K562 (cell line): ENCODE data around the gene DNAJB2. TPM values are rescaled to one million over a fixed set of nuclear protein-coding genes. Genes with fewer than 3 reads are reported as not detected.

ENCODE experiments used
- ATAC-seq: fragments of 200-7000 bp; cut with Tn5 transposase; 3 replicates; pipeline ENCODE4 v1.9.1; 2020; ENCODE audit warnings: moderate library complexity
- BruUV-seq: library from RNA; stranded (reverse); fragments of 400-500 nt; replicated peaks from 2 replicates; lab custom pipeline; 2021; lab: Mats Ljungman, UMichigan
- CTCF ChIA-PET: fragments of 300-600 bp; formaldehyde crosslinking; extraction: SDS; loops from one replicate; lab custom pipeline; 2021; ENCODE audit warnings: low intra/inter-chr PET ratio; lab: Yijun Ruan, JAX
- POLR2A ChIA-PET: fragments of 300-600, 350-650 bp; sonication (Branson Sonifier 250); formaldehyde crosslinking; extraction: SDS; loops from one replicate; lab custom pipeline; 2021; ENCODE audit warnings: antibody characterized with exemption, inconsistent platforms; lab: Yijun Ruan, JAX
- DNase-seq, 4 experiments: peaks; one replicate each; pipeline versions ENCODE4 v3.0.0 to v3.0.0-alpha.2; 2011 to 2018; ENCODE audit warnings: low spot score in 3 of 4, mixed read lengths in 3 of 4; ENCODE audit errors: extremely low read depth in 1 of 4
- FAIRE-seq: peaks from 2 replicates; lab custom pipeline; 2011; peaks lifted over from hg19 to GRCh38; lab: Jason Lieb, UNC
- H2AFZ ChIP-seq: 2 replicates; pipeline ENCODE4 v1.6.0; 2011; ENCODE audit warnings: low read depth, low read length, control low read depth, inconsistent platforms
- H3K27ac ChIP-seq: fragments of 200-600 bp; 3 replicates; pipeline ENCODE4 v1.8.0; 2011; ENCODE audit warnings: low read depth, mild to moderate bottlenecking, control low read depth, inconsistent platforms, low read length, moderate library complexity, mixed read lengths; ENCODE audit errors: extremely low read depth
- H3K27me3 ChIP-seq, 2 experiments: fragments of 300-600 bp in 1 of 2; 2 replicates in 1 of 2; 3 replicates in 1 of 2; pipeline versions ENCODE4 v1.6.0 to v1.8.0; 2011; ENCODE audit warnings: inconsistent platforms in 2 of 2, low read length in 2 of 2, mild to moderate bottlenecking in 1 of 2, mixed read lengths in 1 of 2, moderate library complexity in 1 of 2; ENCODE audit not compliant: control insufficient read depth in 2 of 2, insufficient read depth in 2 of 2
- H3K36me3 ChIP-seq: fragments of 300-600 bp; 3 replicates; pipeline ENCODE4 v1.8.0; 2011; ENCODE audit warnings: mild to moderate bottlenecking, low read length, inconsistent platforms; ENCODE audit not compliant: control insufficient read depth, insufficient read depth
- H3K4me1 ChIP-seq, 2 experiments: fragments of 200-600 bp in 1 of 2; replicated peaks in 1 of 2; 2 replicates in 1 of 2; 3 replicates in 1 of 2; pipeline versions ENCODE4 v1.5.1 to v1.8.0; 2011; ENCODE audit warnings: inconsistent platforms in 2 of 2, low read length in 2 of 2, mild to moderate bottlenecking in 1 of 2, mixed read lengths in 1 of 2, moderate library complexity in 1 of 2; ENCODE audit not compliant: control insufficient read depth in 2 of 2, insufficient read depth in 2 of 2
- H3K4me2 ChIP-seq: 2 replicates; pipeline ENCODE4 v1.6.1; 2011; ENCODE audit warnings: low read length, control low read depth, inconsistent platforms, mixed read lengths; ENCODE audit not compliant: insufficient read depth
- H3K4me3 ChIP-seq: fragments of 200-600 bp; sonication (generic), shearing (Covaris generic); 2 replicates; pipeline ENCODE4 v1.5.1; 2016; ENCODE audit warnings: control low read depth, inconsistent platforms
- H3K79me2 ChIP-seq: fragments of 200-600 bp; 3 replicates; pipeline ENCODE4 v1.8.0; 2011; ENCODE audit warnings: low read length, inconsistent platforms; ENCODE audit not compliant: control insufficient read depth, insufficient read depth
- H3K9ac ChIP-seq, 2 experiments: 2 replicates each; pipeline versions ENCODE4 v1.6.0 to v1.6.1; 2011; ENCODE audit warnings: low read depth in 2 of 2, low read length in 2 of 2, control low read depth in 1 of 2, inconsistent platforms in 1 of 2, mild to moderate bottlenecking in 1 of 2, mixed read lengths in 1 of 2; ENCODE audit not compliant: insufficient read depth in 1 of 2
- H3K9me1 ChIP-seq: one replicate; pipeline ENCODE4 v1.6.0; 2011; ENCODE audit warnings: inconsistent platforms, mild to moderate bottlenecking, low read length, moderate library complexity; ENCODE audit not compliant: control insufficient read depth, insufficient read depth
- H3K9me3 ChIP-seq: replicated peaks from 2 replicates; pipeline ENCODE4 v1.5.1; 2011; ENCODE audit warnings: low read depth, low read length, inconsistent platforms; ENCODE audit not compliant: control insufficient read depth, insufficient read depth
- H4K20me1 ChIP-seq: replicated peaks from 2 replicates; pipeline ENCODE4 v1.6.1; 2011; ENCODE audit warnings: low read length, inconsistent platforms, mixed read lengths; ENCODE audit not compliant: control insufficient read depth, insufficient read depth
- ATF7 ChIP-seq: fragments of 450-650 bp; IDR thresholded peaks from 2 replicates; pipeline ENCODE4 v1.7.1; 2014; ENCODE audit warnings: mild to moderate bottlenecking, moderate library complexity
- BHLHE40 ChIP-seq: IDR thresholded peaks from 2 replicates; pipeline ENCODE4 v1.6.1; 2011; ENCODE audit warnings: low read length, improper control_type of control experiment
- CHAMP1 ChIP-seq: fragments of 450-650 bp; IDR thresholded peaks from 2 replicates; pipeline ENCODE4 v1.6.1; 2016; ENCODE audit warnings: mild to moderate bottlenecking
- ERF ChIP-seq: fragments of 450-650 bp; formaldehyde crosslinking; IDR thresholded peaks from 2 replicates; pipeline ENCODE4 v1.4.0; 2020; ENCODE audit warnings: mild to moderate bottlenecking, mixed read lengths
- IRF2 ChIP-seq: sonication (generic); formaldehyde crosslinking; IDR thresholded peaks from 2 replicates; pipeline ENCODE4 v1.8.1; 2022; ENCODE audit warnings: mild to moderate bottlenecking, missing genetic modification reagents
- MAFK ChIP-seq: IDR thresholded peaks from 2 replicates; pipeline ENCODE4 v1.6.1; 2011; ENCODE audit warnings: low read length, improper control_type of control experiment
- NBN ChIP-seq: fragments of 450-650 bp; IDR thresholded peaks from 2 replicates; pipeline ENCODE4 v1.6.1; 2016; ENCODE audit warnings: low read depth, mild to moderate bottlenecking
- NFYB ChIP-seq: IDR thresholded peaks from 2 replicates; pipeline ENCODE4 v1.6.1; 2011; ENCODE audit warnings: mild to moderate bottlenecking, moderate library complexity; ENCODE audit not compliant: insufficient read length; ENCODE audit errors: extremely low read depth
- PTRF ChIP-seq: fragments of 450-650 bp; IDR thresholded peaks from 2 replicates; pipeline ENCODE4 v1.6.1; 2016; ENCODE audit warnings: mild to moderate bottlenecking, missing genetic modification characterization, missing compliant biosample characterization
- SMAD4 ChIP-seq: fragments of 250-450 bp; sonication (Bioruptor Pico); conservative IDR thresholded peaks from 2 replicates; pipeline ENCODE4 v1.8.0; 2021; ENCODE audit warnings: inconsistent platforms, mild to moderate bottlenecking, moderate library complexity
- SMARCA5 ChIP-seq: fragments of 450-650 bp; IDR thresholded peaks from 2 replicates; pipeline ENCODE4 v1.6.1; 2016
- THAP12 ChIP-seq: fragments of 250-450 bp; sonication (Bioruptor Pico); IDR thresholded peaks from 2 replicates; pipeline ENCODE4 v1.9.0; 2021; ENCODE audit warnings: mild to moderate bottlenecking, inconsistent platforms
- USF2 ChIP-seq: sonication (generic); formaldehyde crosslinking; IDR thresholded peaks from 2 replicates; pipeline ENCODE4 v1.5.0; 2020; ENCODE audit warnings: missing genetic modification reagents
- ZC3H4 ChIP-seq: sonication (generic); formaldehyde crosslinking; IDR thresholded peaks from 2 replicates; pipeline ENCODE4 v1.9.0; 2021; ENCODE audit warnings: missing genetic modification reagents, borderline replicate concordance
- ZNF511 ChIP-seq: sonication (generic); formaldehyde crosslinking; IDR thresholded peaks from 2 replicates; pipeline ENCODE4 v1.8.0; 2022; ENCODE audit warnings: mild to moderate bottlenecking, missing genetic modification reagents
- ZZZ3 ChIP-seq: fragments of 450-650 bp; IDR thresholded peaks from 2 replicates; pipeline ENCODE4 v1.6.1; 2016; ENCODE audit warnings: antibody characterized with exemption, mild to moderate bottlenecking, moderate library complexity
- WGBS: fragments of 100-300 bp; shearing (Covaris generic); methylation state at CpG from one replicate; pipeline ENCODE4 v1.1.6; 2016; ENCODE audit warnings: low coverage, mixed read lengths; ENCODE audit not compliant: insufficient coverage; ENCODE audit errors: missing lambda C conversion rate; 5-methylcytosine and 5-hydroxymethylcytosine counted together
- in situ Hi-C: fragments of 300-500 bp; cut with MboI; formaldehyde crosslinking; loops from 4 replicates; pipeline ENCODE4 v1.15.0; 2018; ENCODE audit warnings: inconsistent platforms, mixed read lengths
- intact Hi-C: fragments of 100-400 bp; cut with micrococcal nuclease; formaldehyde crosslinking; loops from 2 replicates; pipeline ENCODE4 v1.14.2; 2022
- polyA plus RNA-seq, 8 experiments: library from polyadenylated mRNA; depleted of rRNA in 4 of 8; stranded (reverse) in 5 of 8; unstranded in 3 of 8; fragments of >200 nt; fragmentation: Nextera tagmentation in 2 of 8; fragmentation: Illumina TruSeq in 1 of 8; extraction: Ambion mirVana in 2 of 8; extraction: Trizol in 1 of 8; gene quantifications; 2 replicates each; pipeline versions ENCODE4 v1.2.1 to v1.2.3, GENCODE V29; 2011 to 2014; ENCODE audit warnings: inconsistent platforms in 1 of 8, missing spikeins in 1 of 8
- total RNA-seq, 7 experiments: library from RNA; depleted of rRNA in 6 of 7; stranded (reverse); fragments of >200 nt in 6 of 7; fragmentation: Illumina TruSeq in 2 of 7; extraction: Trizol in 2 of 7; gene quantifications; 2 replicates each; pipeline versions ENCODE4 v1.2.1 to v1.2.3, GENCODE V29; 2011 to 2021; ENCODE audit warnings: low replicate concordance in 1 of 7

Gene DNAJB2
- total and polyA plus RNA-seq, 9 of the 15 experiments (the other 6 are each of a cell fraction or from before 2014, with no cell fraction given), result 0.08 to 3.0 (median 2.2) TPM; not detected in 1

- POLR2A ChIA-PET, result interaction anchor here (2.1 kb wide), 1 partner anchor 9 kb away, joined by 7 read pairs; no protein-coding TSS in a partner anchor
- H3K27me3 ChIP-seq, result no peaks in the 10 kb centered on the region
- FAIRE-seq (no peak), DNase-seq (no peak), ATAC-seq (no peak)
- no TSS peak for BruUV-seq
- H4K20me1 ChIP-seq, result no peaks in the 10 kb centered on the region
- intact Hi-C loops (no loop called here), in situ Hi-C loops (no loop called here)
- no peaks in the 10 kb centered on the region for H3K36me3 ChIP-seq
- CTCF ChIA-PET, result no interaction called here
- no peaks in the 10 kb centered on the region for H3K79me2 ChIP-seq
- peaks cover 2 to 6% of the 10 kb centered on the region in 2 experiments; a peak in 2 of 5 replicates for H3K4me1 ChIP-seq
- no peak overlapping the region; a peak in 1 of 4 replicates for H3K9ac ChIP-seq
- H3K4me2 ChIP-seq, result no peak overlapping the region
- H3K9me3 ChIP-seq, result no peaks in the 10 kb centered on the region
- no peak overlapping the region for H2AFZ ChIP-seq
- H3K4me3 ChIP-seq, result no peak overlapping the region
- no peaks in the 10 kb centered on the region for H3K9me1 ChIP-seq
- TF ChIP-seq IRF2 (CRISPR knock-in tag) (no peak), NFYB (no peak), PTRF (no peak), ATF7 (no peak), CHAMP1 (no peak), THAP12 (CRISPR knock-in tag) (no peak), MAFK (no peak), ZC3H4 (CRISPR knock-in tag) (no peak), BHLHE40 (no peak), SMARCA5 (no peak), USF2 (CRISPR knock-in tag) (no peak), ERF (no peak), ZZZ3 (no peak), ZNF511 (CRISPR knock-in tag) (no peak), SMAD4 (CRISPR knock-in tag) (no peak), NBN (no peak)
- 42% methylated on average over 5 of the region's 5 CpGs for WGBS
- H3K27ac ChIP-seq, result no peak overlapping the region
These were observed 9.2 kb upstream of the DNAJB2 start for GRCh38 chr2:219270055-219270372.
